HL-60 (cell line): ENCODE results near the gene RPL35.

Experiments used
- CTCF ChIP-seq: IDR thresholded peaks from one replicate; pipeline ENCODE4 v1.5.1; 2011; ENCODE audit warnings: low read length, control low read depth, inconsistent platforms; ENCODE audit not compliant: insufficient read depth
- GABPA ChIP-seq: IDR thresholded peaks from 2 replicates; pipeline ENCODE4 v1.6.1; 2012; ENCODE audit warnings: low read depth
- POLR2AphosphoS5 ChIP-seq: IDR thresholded peaks from 2 replicates; pipeline ENCODE4 v1.6.1; 2012; ENCODE audit warnings: low read depth
- SPI1 ChIP-seq: IDR thresholded peaks from 2 replicates; pipeline ENCODE4 v1.6.1; 2012; ENCODE audit warnings: low read depth, mild to moderate bottlenecking, borderline replicate concordance
- TF ChIP-seq, protein P1 (sequence below): IDR thresholded peaks from 2 replicates; pipeline ENCODE4 v1.6.1; 2012; ENCODE audit warnings: low read depth; ENCODE audit not compliant: insufficient replicate concordance

DNA sequence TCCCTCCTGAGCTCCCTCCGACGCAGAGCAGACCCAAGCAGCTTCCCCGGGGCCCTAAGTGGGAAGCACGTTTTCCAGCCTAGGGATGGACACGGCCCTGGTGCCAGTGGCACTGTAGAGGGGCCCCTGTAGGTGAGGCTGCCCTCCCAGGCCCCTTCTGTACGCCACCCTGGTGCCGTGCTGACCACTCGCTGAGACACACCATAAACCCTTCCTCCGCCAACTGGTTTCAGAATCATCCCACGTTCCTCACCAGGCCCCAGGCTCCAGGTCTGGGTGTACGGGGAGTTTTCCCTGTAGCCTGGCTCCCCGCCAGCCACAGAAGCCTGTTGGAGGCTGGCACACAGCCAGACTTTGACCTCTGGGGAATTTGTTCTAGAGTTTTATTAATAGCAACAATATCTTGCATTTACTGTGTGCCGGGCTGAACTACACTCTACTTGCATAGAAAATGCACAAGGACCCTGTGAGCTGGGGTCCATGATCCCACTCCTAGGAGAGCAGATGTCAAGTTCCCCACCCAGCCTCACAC lies 26.7 kb downstream of the RPL35 start:
- TF ChIP-seq POLR2AphosphoS5 (no peak), CTCF (no peak), GABPA (no peak), SPI1 (no peak)
- TF ChIP-seq, protein P1, sequence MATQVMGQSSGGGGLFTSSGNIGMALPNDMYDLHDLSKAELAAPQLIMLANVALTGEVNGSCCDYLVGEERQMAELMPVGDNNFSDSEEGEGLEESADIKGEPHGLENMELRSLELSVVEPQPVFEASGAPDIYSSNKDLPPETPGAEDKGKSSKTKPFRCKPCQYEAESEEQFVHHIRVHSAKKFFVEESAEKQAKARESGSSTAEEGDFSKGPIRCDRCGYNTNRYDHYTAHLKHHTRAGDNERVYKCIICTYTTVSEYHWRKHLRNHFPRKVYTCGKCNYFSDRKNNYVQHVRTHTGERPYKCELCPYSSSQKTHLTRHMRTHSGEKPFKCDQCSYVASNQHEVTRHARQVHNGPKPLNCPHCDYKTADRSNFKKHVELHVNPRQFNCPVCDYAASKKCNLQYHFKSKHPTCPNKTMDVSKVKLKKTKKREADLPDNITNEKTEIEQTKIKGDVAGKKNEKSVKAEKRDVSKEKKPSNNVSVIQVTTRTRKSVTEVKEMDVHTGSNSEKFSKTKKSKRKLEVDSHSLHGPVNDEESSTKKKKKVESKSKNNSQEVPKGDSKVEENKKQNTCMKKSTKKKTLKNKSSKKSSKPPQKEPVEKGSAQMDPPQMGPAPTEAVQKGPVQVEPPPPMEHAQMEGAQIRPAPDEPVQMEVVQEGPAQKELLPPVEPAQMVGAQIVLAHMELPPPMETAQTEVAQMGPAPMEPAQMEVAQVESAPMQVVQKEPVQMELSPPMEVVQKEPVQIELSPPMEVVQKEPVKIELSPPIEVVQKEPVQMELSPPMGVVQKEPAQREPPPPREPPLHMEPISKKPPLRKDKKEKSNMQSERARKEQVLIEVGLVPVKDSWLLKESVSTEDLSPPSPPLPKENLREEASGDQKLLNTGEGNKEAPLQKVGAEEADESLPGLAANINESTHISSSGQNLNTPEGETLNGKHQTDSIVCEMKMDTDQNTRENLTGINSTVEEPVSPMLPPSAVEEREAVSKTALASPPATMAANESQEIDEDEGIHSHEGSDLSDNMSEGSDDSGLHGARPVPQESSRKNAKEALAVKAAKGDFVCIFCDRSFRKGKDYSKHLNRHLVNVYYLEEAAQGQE: no peak
